Brain microvascular endothelial cell (primary cell): ENCODE data around the gene MED13.

Experiments
- DNase-seq: peaks from one replicate; pipeline ENCODE4 v3.0.0-alpha.2; 2020
- H3K27ac ChIP-seq: fragments of 250-450 bp; sonication (Bioruptor Pico); 2 replicates; pipeline ENCODE4 v1.5.1; 2020; ENCODE audit warnings: mild to moderate bottlenecking, moderate library complexity
- H3K27me3 ChIP-seq: fragments of 250-450 bp; sonication (Bioruptor Pico); replicated peaks from 2 replicates; pipeline ENCODE4 v1.5.1; 2020; ENCODE audit warnings: mild to moderate bottlenecking
- H3K36me3 ChIP-seq: fragments of 250-450 bp; sonication (Bioruptor Pico); replicated peaks from 2 replicates; pipeline ENCODE4 v1.5.1; 2020; ENCODE audit warnings: mild to moderate bottlenecking
- H3K4me3 ChIP-seq: 2 replicates; pipeline ENCODE4 v1.5.1; 2011; ENCODE audit warnings: low read depth, mild to moderate bottlenecking, control low read depth, low read length, moderate library complexity
- CTCF ChIP-seq: IDR thresholded peaks from 2 replicates; pipeline ENCODE4 v1.5.1; 2011; ENCODE audit warnings: low read depth, mild to moderate bottlenecking, moderate library complexity, low read length, control low read depth, inconsistent platforms; ENCODE audit errors: missing control alignments
- in situ Hi-C: cut with HindIII; loops from 2 replicates; pipeline ENCODE4 v1.10.0; 2017; ENCODE audit warnings: low sequenced_read_pairs, low pct_ligation_motif_present

MED13 gene

GRCh38 chr17:62058611-62059010, 6.5 kb downstream of the MED13 start:
- Histone ChIP-seq H3K36me3 (peaks cover 14% of the 10 kb centered on the region), H3K27ac (no peak overlapping the region), H3K4me3 (no peak overlapping the region), H3K27me3 (no peaks in the 10 kb centered on the region)
- in situ Hi-C loops = no loop called here
- DNase-seq = no peak
- TF ChIP-seq CTCF = no peak

GRCh38 chr17:62057696-62058095, 7.4 kb downstream of the MED13 start:
- in situ Hi-C loops = no loop called here
- no peak for TF ChIP-seq CTCF
- H3K27ac ChIP-seq = no peak overlapping the region
- peaks cover 18% of the 10 kb centered on the region for H3K36me3 ChIP-seq
- H3K27me3 ChIP-seq = no peaks in the 10 kb centered on the region
- DNase-seq = no peak
- H3K4me3 ChIP-seq = no peak overlapping the region

DNA sequence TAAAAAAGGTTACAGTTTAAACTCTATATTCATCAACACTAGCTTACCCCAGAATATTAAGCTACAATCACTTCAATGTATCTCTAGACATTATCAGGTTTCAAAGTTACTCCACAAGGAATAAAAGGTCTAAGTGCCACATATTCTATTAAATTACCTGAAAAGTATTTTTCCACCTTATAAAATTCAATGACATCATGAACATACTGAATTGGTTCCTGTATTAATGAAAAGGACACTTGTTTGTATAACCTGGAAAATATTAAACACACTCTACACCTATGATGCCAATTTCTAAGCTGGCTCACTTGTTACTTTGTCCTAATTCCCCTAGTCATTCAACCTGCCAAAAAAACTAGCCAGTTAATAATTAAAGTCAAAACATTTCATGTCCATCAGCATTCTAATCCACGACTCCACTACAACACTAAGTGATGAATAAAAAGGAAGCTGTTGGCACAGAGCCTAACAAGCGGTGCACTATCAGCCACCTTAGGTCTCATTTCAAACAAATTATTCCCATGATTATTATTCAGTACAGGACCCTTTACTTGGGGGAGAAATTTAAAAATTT, 12.2 kb downstream of the MED13 start:
- Histone ChIP-seq H3K27me3 (no peaks in the 10 kb centered on the region), H3K36me3 (peaks cover 28% of the 10 kb centered on the region), H3K4me3 (no peak overlapping the region), H3K27ac (no peak overlapping the region)
- no peak for TF ChIP-seq CTCF
- no peak for DNase-seq
- in situ Hi-C loops = no loop called here

DNA sequence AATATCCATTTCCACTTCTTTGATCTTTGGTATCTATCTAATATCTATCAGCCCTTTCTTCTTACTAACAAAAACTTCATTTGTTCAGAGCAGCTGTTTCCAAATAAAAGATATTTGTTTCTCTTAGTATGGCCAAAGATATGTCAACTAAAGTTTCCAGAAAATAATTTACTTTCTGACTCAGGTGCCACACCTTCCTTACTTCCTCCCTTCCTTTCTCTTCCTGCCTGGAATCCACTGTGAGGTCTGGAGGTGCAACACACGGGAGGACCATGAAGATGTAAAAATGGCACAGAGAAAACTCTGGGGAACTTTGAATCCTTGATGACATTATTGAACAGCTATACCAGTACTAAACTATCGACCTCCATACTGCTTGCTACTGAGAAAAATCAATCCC, 14.0 kb downstream of the MED13 start:
- no peak overlapping the region for H3K4me3 ChIP-seq

GRCh38 chr17:62049299-62049698, 15.8 kb downstream of the MED13 start:
- in situ Hi-C loops = no loop called here
- Histone ChIP-seq H3K27me3 (no peaks in the 10 kb centered on the region), H3K27ac (no peak overlapping the region), H3K36me3 (peaks cover 34% of the 10 kb centered on the region), H3K4me3 (no peak overlapping the region)
- no peak for DNase-seq
- TF ChIP-seq CTCF = no peak

More for the DNA sequence above, 14.0 kb downstream of the MED13 start:
- Histone ChIP-seq H3K27me3 (no peaks in the 10 kb centered on the region), H3K36me3 (peaks cover 33% of the 10 kb centered on the region), H3K27ac (no peak overlapping the region)
- TF ChIP-seq CTCF = no peak
- in situ Hi-C loops = no loop called here
- DNase-seq = no peak

- TF ChIP-seq CTCF = no peak
- in situ Hi-C loops = no loop called here
- H3K36me3 ChIP-seq = peaks cover 34% of the 10 kb centered on the region
These were observed 16.8 kb downstream of the MED13 start for GRCh38 chr17:62048262-62048661.

More at GRCh38 chr17:62048262-62048661, 16.8 kb downstream of the MED13 start:
- Histone ChIP-seq H3K27ac (no peak overlapping the region), H3K4me3 (no peak overlapping the region), H3K27me3 (no peaks in the 10 kb centered on the region)
- DNase-seq = no peak
